GM13976 (cell line): ENCODE measurements around the gene IRF3.
A peak's percentile ranks its signal among the peaks of the same experiment; 100 is the strongest.

ENCODE experiments used
- DNase-seq: peaks from one replicate; pipeline ENCODE4 v3.0.0; 2012; ENCODE audit warnings: low spot score
- in situ Hi-C: fragments of 300-500 bp; cut with MboI; formaldehyde crosslinking; loops from one replicate; pipeline ENCODE4 v1.12.0; 2022; ENCODE audit warnings: low sequenced_read_pairs, mixed read lengths, inconsistent platforms; ENCODE audit not compliant: unreplicated experiment
- TF ChIP-seq, protein P1 (sequence below): IDR thresholded peaks from 2 replicates; pipeline ENCODE4 v1.5.1; 2012; ENCODE audit warnings: borderline replicate concordance, mild to moderate bottlenecking; ENCODE audit not compliant: insufficient read depth; ENCODE audit errors: extremely low read depth, missing control alignments, control extremely low read depth

The IRF3 gene

GRCh38 chr19:49672131-49672919 is 6.7 kb upstream of the IRF3 start:
- peak; percentile 89 for DNase-seq
- in situ Hi-C loops: no loop called here
- TF ChIP-seq, protein P1, sequence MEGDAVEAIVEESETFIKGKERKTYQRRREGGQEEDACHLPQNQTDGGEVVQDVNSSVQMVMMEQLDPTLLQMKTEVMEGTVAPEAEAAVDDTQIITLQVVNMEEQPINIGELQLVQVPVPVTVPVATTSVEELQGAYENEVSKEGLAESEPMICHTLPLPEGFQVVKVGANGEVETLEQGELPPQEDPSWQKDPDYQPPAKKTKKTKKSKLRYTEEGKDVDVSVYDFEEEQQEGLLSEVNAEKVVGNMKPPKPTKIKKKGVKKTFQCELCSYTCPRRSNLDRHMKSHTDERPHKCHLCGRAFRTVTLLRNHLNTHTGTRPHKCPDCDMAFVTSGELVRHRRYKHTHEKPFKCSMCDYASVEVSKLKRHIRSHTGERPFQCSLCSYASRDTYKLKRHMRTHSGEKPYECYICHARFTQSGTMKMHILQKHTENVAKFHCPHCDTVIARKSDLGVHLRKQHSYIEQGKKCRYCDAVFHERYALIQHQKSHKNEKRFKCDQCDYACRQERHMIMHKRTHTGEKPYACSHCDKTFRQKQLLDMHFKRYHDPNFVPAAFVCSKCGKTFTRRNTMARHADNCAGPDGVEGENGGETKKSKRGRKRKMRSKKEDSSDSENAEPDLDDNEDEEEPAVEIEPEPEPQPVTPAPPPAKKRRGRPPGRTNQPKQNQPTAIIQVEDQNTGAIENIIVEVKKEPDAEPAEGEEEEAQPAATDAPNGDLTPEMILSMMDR: peak; percentile 97

DNA sequence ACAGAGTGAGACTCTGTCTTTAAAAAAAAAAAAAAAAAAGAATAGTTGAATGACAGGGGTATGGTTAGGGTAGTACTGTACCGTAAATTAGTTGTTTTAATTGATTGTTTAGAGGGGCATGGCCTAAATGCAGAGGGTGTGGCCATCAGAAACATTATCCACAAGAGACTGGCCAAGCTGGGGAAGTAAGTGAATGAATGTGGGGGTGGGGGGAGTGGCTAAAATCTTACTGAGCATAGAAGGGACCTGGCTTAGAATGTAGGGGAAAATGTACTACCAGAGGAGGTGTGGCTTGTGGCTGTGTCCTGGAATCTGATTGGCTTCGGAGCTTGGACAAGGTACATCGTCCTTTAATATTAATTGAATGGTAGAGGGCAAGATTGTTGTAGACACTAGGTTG is 3.9 kb upstream of the IRF3 start:
- DNase-seq: no peak
- TF ChIP-seq, protein P1: no peak
- in situ Hi-C loops: no loop called here

DNA sequence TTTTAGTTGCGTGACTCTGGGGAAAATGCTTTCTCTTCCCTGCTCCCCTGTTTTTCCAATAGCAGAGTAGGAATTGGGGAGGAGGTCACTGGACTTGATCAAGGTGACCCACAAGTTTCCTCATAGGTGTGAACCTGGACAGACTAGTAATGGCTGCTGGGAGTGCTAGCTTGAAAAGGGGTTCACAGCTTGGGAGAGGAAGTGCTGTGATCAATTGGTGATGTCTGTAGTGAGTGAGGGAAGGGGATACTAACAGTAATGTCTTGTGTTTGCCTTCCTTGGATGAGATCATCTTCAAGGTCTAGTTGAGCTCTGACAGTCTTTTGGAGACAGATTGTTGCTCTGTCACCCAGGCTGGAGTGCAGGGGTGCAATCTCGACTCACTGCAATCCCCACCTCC is 1.8 kb upstream of the IRF3 start:
- TF ChIP-seq, protein P1: no peak
- in situ Hi-C loops: no loop called here
- DNase-seq: no peak

DNA sequence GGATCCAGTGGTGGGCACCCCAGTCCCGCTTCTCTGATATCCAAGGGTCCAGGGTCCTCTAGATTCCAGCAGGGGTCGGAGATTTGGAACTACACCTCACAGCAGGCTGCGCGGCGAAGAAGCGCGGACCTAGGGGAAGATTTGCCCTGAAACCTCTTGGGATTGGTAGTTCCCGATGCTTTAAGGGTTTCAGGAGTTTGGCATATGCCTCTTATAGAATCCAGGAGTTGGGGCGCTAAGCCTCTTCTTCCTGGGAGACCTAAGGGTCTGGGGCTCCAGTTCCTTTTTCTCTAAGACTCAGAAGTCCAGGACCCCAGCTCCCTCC is 425 bp upstream of the IRF3 start:
- TF ChIP-seq, protein P1: no peak
- in situ Hi-C loops: no loop called here
- DNase-seq: no peak

DNA sequence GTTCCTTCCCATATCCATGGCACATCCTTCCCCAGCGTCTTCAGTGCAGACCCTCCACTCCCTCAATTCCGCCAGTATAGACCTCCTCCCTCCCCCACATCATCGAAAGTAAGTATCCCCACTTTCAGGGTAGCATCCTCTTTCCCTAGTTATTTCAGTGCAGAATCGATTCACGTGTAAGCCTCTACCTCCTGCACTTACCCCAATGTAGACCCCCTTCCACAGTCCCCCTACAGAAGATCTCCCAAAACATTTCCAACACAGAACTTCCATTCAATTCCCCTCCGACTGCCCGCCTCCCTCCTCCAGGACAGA is 664 bp downstream of the IRF3 start:
- TF ChIP-seq, protein P1: no peak
- in situ Hi-C loops: no loop called here
- no peak for DNase-seq

DNA sequence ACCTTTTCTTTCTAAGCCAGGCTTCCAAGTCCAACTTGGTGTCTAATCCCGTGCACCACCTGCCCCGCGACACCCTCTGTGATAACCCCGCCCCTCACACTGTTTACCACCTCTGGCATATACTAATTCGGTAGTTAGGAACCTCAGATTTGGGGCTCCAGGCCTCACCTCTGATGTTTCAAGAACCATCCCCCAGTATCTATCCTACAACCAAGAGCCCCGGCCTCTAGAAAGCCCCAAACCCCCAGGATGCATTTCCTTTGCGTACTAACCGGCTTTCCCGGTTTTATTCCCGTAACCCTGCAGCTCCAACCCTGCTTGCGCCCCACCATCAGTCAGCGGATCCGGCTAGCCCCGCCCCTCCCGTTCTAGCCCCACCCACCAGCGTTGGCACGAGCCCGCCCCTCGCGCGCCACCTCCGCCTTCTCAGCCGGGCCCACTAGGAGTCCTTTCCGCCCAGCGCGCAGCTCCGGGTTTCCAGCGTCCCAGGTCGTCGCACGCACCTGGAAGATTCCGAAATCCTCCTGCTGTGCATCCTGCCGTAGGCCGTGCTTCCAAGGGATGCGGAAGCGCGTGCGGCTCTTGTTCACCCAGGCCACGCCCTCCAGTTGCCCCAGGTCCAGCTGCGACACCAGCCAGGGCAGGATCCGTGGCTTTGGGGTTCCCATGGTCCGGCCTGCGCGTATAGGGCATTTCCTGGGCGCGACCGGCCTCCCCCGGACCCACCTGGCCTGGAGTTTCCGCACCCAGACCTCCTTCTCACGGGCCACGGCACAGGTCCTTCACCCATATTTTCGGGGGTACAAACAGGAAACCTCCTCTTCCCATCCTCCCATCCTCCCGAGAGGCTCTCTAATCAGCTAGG is 1.3 kb downstream of the IRF3 start:
- TF ChIP-seq, protein P1: no peak
- in situ Hi-C loops: no loop called here
- DNase-seq: peak; percentile 91

DNA sequence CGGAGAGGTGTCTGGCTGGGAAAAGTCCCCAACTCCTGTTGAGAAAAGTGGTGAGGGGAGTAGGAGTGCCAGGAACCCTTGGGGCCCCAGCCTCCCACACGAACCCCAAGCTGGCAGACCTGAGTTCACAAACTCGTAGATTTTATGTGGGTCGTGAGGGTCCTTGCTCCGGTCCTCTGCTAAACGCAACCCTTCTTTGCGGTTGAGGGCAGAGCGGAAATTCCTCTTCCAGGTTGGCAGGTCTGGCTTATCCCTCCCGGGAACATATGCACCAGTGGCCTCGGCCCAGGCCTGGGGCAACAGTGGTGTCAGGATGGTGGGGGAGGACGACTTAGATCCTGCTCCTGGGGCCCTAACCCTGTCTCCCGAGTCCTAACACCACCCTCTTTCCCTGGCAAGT is 2.4 kb downstream of the IRF3 start:
- DNase-seq: no peak
- in situ Hi-C loops: no loop called here
- TF ChIP-seq, protein P1: no peak
